Kidney epithelial cell (primary cell): ENCODE results near the gene ISOC2. TPM values are rescaled to one million over a fixed set of nuclear protein-coding genes. Genes with fewer than 3 reads are reported as not detected.
A peak's percentile ranks its signal among the peaks of the same experiment; 100 is the strongest.
"Not testable (repeated sequence)": the region's sequence is repeated elsewhere in the genome, so short reads cannot be mapped to it uniquely, and the experiment has no call there.

Experiments used
- DNase-seq: peaks from one replicate; pipeline ENCODE4 v3.0.0-alpha.2; 2010; ENCODE audit warnings: low read depth
- H3K27me3 ChIP-seq: 2 replicates; pipeline ENCODE4 v1.6.0; 2011; ENCODE audit warnings: low read length; ENCODE audit not compliant: control insufficient read depth, insufficient read depth
- H3K36me3 ChIP-seq: 2 replicates; pipeline ENCODE4 v1.5.1; 2011; ENCODE audit warnings: low read length; ENCODE audit not compliant: control insufficient read depth, insufficient read depth
- H3K4me3 ChIP-seq: 2 replicates; pipeline ENCODE4 v1.5.1; 2011; ENCODE audit warnings: low read depth, mild to moderate bottlenecking, control low read depth, low read length
- total RNA-seq: library from RNA; depleted of rRNA; stranded (reverse); fragments of >200 nt; gene quantifications from 2 replicates; pipeline ENCODE4 v1.2.3, GENCODE V29; 2015
- TF ChIP-seq, protein P1 (sequence below): IDR thresholded peaks from 2 replicates; pipeline ENCODE4 v1.5.1; 2011; ENCODE audit warnings: mild to moderate bottlenecking, moderate library complexity, low read length, control low read depth, inconsistent platforms; ENCODE audit not compliant: insufficient read depth, poor library complexity, severe bottlenecking

ISOC2 gene
- total RNA-seq, 1 donor from 2014 or later = 49.8 TPM

DNA sequence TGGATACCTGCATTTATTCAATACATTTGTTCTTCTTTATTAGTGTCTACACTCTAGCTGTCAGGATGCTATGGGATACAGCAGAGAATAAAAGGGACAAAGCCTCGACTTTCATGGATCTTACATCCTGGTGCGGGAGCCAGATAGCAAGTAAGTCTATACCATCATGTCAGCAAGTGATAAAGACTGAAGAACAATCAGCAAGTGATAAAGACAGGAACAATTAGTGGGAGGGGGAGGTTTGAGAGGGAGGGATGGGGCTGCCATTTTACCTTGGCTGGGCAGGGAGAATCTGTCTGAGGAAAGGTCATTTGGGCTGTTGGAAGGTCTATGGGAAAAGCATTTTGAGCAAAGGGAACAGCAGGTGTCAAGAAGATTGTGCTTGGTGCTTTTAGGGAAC is 51.3 kb downstream of the ISOC2 start:
- DNase-seq = no peak
- Histone ChIP-seq H3K27me3 (no peaks in the 10 kb centered on the region), H3K36me3 (no peaks in the 10 kb centered on the region), H3K4me3 (no peak overlapping the region)
- TF ChIP-seq, protein P1, sequence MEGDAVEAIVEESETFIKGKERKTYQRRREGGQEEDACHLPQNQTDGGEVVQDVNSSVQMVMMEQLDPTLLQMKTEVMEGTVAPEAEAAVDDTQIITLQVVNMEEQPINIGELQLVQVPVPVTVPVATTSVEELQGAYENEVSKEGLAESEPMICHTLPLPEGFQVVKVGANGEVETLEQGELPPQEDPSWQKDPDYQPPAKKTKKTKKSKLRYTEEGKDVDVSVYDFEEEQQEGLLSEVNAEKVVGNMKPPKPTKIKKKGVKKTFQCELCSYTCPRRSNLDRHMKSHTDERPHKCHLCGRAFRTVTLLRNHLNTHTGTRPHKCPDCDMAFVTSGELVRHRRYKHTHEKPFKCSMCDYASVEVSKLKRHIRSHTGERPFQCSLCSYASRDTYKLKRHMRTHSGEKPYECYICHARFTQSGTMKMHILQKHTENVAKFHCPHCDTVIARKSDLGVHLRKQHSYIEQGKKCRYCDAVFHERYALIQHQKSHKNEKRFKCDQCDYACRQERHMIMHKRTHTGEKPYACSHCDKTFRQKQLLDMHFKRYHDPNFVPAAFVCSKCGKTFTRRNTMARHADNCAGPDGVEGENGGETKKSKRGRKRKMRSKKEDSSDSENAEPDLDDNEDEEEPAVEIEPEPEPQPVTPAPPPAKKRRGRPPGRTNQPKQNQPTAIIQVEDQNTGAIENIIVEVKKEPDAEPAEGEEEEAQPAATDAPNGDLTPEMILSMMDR = no peak

- H3K4me3 ChIP-seq, DNase-seq, H3K36me3 ChIP-seq, H3K27me3 ChIP-seq: not testable (repeated sequence)
Measured at GRCh38 chr19:55409179-55409578, 52.3 kb downstream of the ISOC2 start.

DNA sequence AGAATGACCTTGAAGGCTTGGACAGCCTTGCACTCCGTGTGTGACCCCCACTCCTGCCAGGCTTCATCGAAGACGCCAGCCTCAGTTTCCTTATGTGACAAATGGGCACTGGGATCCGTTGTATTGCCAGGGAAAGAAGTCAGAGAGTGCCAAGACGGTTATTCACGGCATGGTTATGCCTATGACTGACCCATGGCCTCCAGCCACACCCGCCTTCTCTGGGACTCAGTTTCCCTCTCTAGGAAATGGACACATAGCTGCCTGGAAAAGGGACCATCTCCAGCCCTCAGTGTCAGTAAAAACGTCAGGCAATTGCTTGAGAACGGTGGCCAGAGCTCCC is 52.9 kb downstream of the ISOC2 start:
- no peak for DNase-seq
- TF ChIP-seq, protein P1 = no peak
- no peaks in the 10 kb centered on the region for H3K27me3 ChIP-seq
- peak overlapping the region; percentile 31 for H3K4me3 ChIP-seq
- no peaks in the 10 kb centered on the region for H3K36me3 ChIP-seq

GRCh38 chr19:55407800-55408532 is 53.5 kb downstream of the ISOC2 start:
- H3K27me3 ChIP-seq = no peaks in the 10 kb centered on the region
- H3K4me3 ChIP-seq = peak overlapping the region; percentile 92
- TF ChIP-seq, protein P1 = no peak
- H3K36me3 ChIP-seq = peaks cover 1% of the 10 kb centered on the region
- peak; percentile 95 for DNase-seq

DNA sequence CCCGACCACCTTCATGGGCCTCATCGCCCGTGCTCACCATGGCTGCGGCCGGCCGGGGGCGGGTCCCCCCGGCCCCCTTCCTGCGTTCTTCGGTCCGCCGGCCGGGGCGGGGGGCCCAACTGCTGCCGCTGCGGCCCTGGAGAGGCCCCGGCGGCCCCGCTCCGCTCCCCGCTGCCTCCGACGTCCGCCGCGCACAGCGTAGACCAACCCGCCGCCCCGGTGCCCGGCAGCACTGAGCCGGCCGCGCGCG is 54.0 kb downstream of the ISOC2 start, which contains the start of gene UBE2S:
UBE2S (minus strand) TSS at position 239 of the 250 bp plus-strand sequence; CDS start at position 40, 199 bp downstream.
- H3K36me3 ChIP-seq, DNase-seq, H3K27me3 ChIP-seq: not testable (repeated sequence)
- H3K4me3 ChIP-seq = peak within 1 kb of the TSS; percentile 92

- TF ChIP-seq, protein P1 = no peak
- no peak for DNase-seq
- H3K4me3 ChIP-seq = peak overlapping the region; percentile 92
- H3K27me3 ChIP-seq = no peaks in the 10 kb centered on the region
- H3K36me3 ChIP-seq = peaks cover 1% of the 10 kb centered on the region
Measured at GRCh38 chr19:55406826-55407549, 54.5 kb downstream of the ISOC2 start.
